Hematopoietic multipotent progenitor cell treated with erythropoietin and hydrocortisone succinate and interleukin-3 and kit ligand, for 4 days (in vitro differentiated cells): ENCODE data around the gene GAB2.

Source experiments
- DNase-seq: peaks from one replicate; pipeline ENCODE4 v3.0.0-alpha.2; 2015

The GAB2 gene

DNA sequence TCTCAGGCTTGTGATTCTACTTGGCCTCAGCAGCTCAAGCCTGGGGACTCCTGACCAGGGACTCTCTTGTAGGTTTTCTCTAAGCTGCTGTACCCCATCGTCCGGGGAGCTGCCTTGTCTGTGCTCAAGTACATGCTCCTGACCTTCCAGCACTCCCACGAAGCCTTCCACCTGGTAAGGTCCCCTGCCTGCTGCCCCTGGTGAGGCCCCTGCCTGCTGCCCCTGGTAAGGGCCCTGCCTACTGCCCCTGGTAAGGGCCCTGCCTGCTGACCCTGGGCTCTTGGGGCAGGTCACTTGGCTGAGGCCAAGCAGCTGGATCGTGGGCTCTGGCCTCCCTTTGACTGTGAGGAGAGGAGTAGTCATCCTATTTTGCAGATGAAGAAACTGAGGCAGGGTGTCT lies 217.6 kb downstream of the GAB2 start:
- no peak for DNase-seq

DNA sequence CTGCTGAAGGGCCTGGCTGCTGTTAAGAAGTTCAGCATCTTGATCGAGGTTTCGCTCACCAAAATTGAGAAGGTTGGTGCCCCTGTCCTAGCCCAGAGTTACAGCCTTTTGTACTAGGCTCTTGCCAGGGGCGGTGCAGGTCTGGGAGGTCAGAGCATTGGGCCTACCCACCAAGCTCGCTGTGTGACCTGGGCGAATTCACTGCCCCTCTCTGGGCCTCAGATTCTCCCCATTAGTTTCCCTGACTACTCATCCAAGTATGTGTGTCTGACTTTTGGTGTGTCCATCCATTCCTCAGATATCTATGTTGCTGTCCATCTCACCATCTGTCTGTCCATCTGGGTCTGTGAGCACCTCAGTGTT lies 218.0 kb downstream of the GAB2 start:
- no peak for DNase-seq

DNA sequence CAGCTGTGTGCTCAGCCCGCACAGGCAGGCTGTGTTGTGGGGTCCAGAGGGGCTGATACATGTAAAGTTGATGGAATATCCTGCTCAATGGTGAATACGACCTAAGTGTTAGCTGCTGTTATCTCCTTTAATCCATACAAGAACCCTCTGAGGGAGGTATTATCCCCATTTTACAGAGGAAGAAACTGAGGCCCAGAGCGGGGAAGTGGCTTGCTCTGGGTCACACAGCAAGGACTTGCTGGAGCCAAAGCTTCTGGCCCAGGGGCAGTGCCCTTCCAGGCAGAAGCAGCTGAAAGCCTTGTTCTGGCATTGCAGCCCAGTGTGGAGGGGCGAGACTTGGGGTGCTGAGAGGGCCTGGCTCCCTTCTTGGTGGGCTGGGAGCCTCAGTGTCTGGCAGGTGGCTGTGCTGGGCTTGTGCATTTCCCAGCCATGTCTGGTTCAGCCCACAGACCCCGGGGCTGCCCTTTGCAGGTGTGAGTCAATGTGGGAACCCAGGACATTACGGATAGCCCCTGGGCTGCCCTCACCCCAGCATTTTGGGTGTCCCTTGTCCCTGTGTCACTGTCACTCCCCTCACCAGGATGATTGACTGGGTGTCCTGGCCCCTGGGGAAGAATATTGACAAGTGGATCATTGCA lies 218.5 kb downstream of the GAB2 start:
- no peak for DNase-seq

DNA sequence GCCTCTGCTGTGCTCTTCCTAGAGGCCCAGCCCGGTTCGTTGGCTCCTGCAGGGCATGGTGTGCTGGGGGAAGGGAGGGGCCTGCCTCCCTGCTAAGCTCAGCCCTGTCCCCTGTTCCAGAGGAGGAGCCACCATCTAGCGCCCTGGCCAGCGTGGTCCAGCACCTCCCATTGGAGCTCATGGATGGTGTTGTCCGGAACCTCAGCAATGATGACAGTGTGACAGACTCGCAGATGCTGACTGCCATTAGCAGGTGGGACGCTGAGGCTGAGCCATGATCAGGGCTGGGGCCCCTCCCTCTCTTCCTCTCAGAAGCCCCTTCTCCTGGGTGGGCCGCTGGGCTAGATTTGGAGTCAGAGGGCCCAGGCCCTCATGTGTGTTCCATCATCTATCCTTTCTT lies 219.8 kb downstream of the GAB2 start:
- no peak for DNase-seq

DNA sequence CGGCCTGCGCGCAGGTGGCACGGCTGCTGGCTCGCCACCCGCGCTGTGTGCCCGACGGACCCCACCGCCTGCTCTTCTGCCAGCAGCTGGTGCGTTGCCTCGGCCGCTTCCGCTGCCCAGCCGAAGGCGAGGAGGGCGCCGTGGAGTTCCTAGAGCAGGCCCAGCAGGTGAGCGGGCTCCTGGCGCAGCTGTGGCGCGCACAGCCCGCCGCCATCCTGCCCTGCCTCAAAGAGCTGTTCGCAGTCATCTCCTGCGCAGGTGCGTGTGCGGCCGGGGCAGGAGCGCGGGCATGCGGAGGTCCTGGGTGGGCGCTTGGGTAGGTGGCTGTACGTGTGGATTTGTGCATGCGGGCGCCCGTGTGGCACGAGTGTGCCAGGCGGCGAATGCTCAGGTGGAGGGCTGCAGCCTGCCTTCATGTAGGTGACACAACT lies 220.9 kb downstream of the GAB2 start:
- DNase-seq, result no peak

DNA sequence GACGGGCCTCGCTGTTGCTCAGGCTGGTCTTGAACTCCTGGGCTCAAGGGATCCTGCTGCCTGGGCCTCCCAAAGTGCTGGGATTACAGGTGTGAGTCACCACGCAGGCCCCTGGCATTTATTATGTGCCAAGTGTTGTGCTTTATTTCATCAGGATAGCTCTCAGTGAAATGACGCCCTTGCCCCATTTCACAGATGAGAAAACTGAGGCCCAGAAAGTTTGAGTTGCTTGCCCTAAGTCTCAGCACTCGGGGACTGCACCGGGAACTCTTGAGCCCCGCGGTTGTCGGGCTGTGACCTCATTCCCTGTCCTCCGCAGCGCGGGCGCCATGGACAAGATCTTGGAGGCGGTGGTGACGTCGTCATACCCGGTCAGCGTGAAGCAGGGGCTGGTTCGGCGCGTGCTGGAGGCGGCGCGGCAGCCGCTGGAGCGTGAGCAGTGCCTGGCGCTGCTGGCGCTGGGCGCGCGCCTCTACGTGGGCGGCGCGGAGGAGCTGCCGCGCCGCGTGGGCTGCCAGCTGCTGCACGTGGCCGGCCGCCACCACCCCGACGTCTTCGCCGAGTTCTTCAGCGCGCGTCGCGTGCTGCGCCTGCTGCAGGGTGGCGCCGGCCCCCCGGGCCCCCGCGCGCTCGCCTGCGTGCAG lies 221.6 kb downstream of the GAB2 start:
- DNase-seq, result no peak

DNA sequence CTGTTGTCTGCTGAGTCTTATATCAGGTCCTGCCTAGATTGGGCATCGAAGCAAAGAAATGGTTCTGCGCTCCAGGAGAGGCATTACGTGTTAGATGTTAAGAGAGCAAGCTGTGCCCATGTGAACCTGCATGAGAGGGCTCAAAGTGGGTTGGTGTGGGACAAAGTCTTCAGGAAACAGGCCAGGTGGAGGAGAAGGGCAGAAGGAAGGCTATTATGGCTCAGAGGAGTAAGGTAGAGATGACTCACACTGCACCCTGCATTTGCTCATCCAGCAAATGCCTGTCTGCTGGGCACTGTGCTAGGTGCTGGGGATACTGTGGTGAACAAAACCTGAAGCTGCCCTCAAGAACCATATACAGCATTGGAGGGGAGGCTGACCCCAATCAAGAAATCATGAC lies 223.1 kb downstream of the GAB2 start:
- DNase-seq, result no peak

DNA sequence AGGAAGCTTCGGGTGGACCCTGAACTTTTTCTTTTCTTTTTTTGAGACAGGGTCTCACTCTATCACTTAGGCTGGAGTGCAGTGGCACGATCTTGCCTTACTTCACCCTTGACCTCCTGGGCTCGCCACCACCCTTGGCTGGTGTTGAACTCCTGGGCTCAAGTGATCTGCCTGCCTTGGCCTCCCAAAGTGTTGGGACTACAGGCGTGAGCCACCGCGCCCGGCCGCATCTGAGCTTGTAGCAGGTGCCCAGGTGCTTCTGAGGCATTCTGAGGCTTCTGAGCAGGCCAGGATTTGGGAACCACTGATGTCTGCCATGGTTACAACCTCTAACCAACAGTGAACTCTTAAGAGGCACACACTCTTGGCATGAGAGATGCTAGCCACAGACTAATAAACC lies 223.8 kb downstream of the GAB2 start:
- DNase-seq, result no peak

DNA sequence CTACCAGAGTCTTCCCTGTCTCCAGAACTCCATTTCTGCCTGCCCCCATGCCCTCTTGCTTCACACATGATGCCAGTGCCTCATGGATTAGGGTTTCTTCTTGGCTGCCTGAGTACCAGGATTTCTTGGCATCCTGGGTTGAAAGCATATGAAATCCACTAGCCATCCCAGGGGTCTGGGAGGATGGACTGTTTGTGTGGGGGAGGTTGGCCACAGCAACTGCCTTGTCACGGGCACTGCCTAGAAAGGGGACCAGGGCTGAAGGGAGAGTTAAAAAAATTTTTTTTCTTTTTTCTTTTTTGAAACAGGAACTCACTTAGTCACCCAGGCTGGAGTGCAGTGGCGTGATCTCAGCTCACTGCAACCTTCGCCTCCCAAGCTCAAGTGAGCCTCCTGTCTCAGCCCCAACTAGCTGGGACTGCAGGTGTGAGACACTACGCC lies 224.7 kb downstream of the GAB2 start:
- no peak for DNase-seq

DNA sequence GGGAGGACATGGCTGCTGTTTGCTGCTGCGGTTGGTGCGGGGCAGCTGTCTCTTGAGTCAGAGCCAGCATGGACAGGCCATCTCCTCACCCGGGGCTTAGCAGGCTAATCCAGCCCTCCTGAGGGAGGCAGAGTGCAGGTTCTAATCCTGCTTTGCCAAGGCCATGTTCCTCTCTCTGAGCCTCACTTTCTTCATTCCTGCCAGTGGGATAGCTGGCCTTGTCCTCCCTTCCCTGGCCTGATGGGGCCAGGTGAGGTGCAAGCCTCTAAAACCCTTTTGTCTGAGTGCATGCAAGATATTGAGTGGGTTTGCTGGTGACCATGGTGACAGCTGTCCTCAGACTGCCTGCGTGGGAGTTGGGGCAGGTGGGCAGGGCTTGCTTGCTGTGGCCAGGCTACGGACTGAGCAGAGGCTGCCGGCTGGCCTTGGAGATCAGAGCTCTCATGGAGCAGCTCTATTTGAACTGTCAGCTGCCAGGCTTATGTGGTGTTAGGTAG lies 225.3 kb downstream of the GAB2 start:
- no peak for DNase-seq

DNA sequence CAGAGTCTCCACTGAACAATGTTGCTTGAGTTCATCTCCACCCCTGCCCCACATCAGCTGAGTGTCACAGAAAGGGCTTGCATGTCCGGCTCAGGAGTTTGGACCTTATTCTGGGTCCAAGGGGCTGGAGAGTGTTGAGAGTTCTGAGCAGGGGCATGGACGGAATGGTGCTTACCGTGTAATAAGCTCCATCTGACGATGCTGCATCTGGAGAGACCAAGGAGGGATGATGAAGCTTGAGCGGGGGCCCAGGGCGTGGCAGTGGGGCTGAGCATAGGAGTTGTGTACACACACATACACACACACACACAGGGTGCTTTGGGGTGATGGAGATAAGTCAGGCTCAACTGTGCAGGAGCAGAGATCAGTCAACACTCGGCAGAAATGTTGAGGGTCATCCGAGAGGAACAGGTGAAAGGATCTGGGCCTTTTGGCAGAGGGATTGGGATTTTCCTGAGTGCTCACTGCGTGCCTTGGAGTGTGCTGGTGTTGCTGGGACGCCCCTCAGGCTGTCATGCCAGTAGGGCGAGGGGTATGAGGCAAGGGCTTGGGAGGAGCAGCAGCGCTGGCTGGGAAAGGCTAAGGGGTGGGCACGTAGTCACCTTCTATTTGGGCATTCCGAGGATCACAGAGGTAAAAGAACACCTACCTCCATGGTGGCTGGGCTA lies 226.6 kb downstream of the GAB2 start:
- DNase-seq, result no peak

DNA sequence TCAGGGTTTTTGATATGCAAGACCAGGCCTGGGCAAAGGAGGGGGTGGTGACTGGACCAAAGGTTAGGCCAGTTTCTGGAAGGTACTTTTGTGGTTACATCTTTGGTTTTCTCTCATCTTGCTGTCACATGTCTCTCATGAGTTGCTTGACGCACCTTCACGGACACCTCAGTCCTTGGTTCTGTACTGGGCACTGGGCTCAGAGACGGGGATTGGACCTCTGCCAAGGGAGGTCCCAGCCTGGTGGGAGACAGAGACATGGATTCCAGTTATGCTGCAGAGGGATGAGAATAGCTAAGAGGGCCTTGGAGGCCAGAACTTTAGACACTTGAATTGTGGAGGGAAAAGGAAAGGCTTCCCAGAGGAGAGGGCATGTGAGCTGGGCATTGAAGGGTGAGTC lies 227.2 kb downstream of the GAB2 start:
- DNase-seq, result no peak

DNA sequence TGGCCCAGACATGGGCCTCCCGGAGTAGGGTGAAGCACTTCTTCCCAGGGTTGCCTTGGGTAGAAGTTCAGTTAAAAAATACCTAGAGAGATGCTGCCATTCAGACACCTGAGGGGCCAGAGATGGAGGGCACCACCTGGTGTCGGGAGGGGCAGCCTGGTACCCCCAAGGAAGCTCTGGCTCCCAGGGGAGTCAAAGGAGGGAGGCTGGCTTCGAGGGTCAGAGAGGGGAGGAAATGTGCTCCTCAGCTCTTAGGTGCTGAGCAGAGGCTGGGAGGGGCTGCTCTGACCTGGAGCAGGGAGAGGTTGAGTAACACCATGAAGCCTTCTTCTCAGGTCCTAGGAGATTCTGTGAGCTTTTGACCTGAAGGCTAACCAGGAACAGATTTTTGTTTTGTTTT lies 227.8 kb downstream of the GAB2 start:
- no peak for DNase-seq

DNA sequence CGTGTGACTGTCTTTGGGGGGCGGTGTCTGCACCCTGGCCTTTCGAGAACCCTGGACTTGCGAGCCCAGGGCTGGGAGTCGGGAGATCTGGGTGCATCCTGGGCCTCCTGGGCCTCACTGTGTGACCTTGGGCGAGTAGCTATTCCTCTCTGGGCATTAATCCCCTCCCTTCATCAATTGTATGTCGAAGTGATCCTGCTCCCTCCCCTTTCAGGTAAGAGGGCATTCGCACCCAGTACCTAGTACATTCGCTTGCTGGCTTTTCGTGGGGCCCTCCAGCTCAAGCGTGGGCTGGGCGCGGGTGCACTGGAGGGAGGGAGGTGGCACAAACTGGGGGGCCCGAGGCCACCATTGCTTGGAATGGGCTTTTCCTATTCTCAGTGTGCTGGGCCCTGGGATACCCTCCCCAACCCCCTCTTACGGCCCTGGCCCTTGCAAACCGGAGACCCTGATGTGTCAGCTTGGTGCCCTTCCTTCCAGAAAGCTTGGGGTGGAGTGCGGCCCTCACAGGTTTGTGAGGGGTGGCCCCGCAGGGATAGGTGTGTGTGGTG lies 228.4 kb downstream of the GAB2 start:
- no peak for DNase-seq

DNA sequence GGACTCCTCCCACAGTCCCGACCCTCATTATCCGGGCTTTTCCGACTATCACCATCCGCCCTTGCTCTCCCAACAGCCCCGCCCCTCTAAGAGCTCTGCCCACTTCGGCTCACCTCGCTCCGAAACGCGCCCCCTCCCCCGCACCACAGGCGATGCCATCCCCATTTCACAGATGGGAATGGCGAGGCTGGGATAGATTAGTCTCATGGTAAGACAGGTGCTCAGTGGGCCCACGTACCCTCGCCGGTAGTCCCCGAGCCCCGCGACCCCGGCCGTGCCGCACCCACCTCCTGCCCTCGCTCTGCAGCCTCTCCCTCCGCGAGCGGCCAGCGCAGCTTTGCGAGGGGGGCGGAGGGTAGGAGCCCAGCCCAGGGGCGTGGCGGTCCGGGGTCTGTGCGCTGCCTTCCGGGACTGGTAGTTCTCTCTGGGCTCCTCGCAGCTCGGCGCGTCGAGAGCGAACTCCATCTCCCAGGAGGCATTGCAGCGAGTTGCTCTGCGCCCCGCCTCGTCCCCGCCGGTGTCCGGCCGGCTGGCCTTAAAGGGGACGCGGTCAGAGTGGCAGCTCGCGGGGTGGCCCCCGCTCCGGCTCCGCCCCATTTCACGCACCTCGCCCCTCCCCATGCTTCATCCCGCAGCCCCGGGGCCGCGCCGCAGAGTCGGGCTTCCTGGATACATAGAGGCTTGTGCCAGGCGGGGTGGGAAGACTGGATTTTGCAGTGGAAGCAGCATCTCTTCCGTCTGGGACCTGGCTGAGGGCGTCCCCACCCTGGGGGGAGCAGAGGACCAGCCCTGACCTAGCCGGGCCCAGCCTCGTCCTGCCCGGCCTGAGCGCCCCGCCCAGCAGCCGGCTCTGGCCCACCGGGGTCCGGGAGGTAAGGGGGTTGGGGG lies 229.1 kb downstream of the GAB2 start, which contains the start of the genes KCTD21 and USP35:
TSS of gene KCTD21 (minus strand) at position 341 of the 888 bp plus-strand sequence. CDS start 14,072 bp downstream, outside the sequence.
TSS of gene USP35 (plus strand) at position 634 of the 888 bp plus-strand sequence. CDS start 7,327 bp downstream, outside the sequence.
- peak; percentile 99 for DNase-seq

DNA sequence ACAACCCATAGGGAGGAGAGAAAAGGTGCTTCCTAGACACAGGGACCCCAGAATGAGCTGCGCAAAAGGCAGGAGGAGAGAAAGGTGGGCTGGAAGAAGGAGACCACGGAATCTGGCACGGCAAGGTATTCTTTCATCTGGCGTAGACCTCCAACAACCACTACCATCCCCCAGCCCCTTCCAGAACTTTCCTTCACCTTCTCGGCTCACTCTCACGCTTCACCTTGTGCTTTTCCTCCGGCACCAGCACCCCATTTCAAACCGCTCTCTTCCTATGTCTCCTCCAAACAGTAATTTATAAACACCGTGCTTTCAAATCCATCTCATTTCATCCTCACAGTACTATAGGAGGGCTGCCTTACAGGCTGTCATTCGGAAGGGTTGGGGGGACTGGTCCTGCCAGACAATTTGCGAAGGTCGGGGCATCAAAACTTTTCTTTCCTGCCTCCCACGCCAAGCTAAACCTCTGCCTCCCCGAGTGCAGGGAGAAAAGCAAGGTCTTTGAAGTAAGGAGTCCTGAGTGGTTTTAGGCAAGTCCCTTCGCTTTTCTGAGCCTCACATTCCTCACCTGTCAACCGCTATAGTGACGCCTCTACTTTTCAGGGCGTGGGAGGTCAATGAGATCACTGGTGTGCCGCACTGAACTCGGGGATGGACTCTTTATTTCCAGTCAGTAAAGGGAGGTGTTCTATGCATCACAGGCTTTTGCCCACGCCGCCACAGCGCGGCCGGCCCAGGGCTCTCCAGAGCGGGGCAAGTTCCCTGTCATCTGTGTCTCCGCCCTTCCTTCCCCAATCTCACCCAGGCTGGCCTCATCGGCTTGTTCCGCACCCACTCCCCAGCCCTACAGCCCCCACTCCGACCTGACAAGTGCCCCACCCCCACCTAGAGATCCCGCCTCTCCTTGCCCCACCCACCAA lies 230.0 kb downstream of the GAB2 start:
- DNase-seq, result no peak

DNA sequence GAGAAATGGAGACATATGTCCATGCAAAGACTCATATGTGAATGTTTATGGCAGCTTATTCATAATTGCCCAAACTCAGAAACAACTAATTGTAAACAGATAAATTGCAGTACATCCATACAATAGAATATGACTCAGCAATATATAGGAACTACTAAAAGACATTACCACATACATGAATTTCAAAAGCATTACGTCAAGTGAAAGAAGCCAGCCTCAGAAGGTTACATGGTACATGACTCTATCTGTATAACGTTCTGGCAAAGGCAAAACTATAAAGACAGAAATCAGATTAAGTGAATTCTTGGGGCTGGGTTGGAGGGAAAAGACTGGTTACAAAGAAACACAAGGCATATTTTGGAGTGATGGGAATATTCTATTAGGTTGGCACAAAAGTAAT lies 236.4 kb downstream of the GAB2 start:
- peak; percentile 50 for DNase-seq

DNA sequence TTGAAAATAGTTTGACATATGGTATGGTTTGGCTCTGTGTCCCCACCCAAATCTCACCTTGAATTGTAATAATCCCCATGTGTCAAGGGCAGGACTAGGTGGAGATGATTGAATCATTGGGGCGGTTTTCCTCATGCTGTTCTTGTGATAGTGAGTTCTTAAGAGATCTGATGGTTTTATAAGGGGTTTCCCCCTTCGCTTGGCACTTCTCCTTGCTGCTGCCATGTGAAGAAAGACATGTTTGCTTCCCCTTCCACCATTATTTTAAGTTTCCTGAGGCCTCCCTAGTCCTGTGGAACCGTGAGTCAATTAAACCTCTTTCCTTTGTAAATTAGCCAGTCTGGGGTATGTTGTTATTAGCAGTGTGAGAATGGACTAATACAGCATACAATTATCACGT lies 236.9 kb downstream of the GAB2 start:
- no peak for DNase-seq

DNA sequence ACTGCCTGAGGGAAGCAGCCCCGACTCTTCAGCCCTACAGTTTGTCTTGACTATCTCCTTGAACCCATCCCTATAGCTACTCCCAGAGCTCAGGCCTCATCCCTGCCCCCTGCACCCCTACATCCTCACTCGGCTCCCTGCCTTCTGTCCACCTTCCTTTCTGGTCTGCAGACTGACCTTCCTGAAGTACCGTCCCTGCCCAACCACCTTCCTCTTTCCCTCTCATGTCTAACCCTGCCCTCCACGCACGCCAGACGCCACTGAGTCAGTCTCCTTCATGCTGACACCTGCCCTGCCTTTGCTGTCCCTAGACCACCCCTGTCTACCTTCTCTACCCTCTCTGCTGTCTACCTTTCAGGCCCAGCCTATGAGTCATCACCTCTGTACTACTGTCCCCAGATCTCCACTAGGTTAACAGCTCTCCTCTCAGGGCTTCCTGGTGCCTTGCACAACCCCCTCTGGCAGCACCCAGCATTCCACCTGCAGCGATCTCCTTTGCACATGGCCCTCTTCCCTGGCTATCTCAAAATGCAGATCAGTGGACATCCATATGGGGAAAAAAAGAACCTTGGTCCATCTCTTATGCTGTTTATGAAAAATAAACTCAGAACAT lies 238.1 kb downstream of the GAB2 start:
- no peak for DNase-seq

DNA sequence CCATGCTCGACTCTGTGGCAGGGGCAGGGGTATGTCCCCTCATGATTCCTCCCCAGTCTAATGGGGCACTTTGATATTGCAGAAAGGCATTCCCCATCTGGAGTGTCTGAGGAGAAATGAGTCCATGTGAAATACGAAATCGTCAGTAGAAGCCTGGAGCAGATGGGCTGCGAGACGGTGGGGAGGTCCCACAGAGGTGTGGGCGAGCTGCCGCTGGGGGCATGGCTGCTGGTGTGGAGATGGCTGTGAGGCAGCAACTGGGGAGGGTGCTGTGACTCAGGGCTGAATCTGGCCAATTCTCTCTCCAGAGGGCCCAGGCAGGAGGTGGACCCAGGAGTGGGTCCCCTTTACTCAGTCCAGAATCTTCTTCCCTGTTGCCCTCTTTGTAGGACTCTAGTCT lies 240.4 kb downstream of the GAB2 start:
- DNase-seq, result no peak

DNA sequence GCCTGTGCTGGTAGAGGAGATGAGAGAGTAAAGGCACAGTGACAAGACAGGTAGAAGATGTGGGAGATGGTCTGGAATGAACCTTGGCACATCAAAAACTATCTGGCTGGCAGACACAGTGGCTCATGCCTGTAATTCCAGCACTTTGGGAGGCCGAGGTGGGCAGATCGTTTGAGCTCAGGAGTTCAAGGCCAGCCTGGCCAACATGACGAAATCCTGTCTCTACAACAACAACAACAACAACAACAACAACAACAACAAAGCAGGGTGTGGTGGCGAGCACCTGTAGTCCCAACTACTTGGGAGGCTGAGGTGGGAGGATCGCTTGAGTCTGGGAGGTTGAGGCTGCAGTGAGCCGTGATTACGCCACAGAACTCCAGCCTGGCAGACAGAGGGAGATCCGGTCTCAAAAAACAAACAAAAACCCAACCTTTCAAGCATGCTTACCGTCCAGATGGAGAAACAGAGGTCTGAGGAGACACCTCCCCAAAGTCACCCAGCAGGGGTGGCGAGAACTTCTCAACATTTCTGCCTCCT lies 240.9 kb downstream of the GAB2 start:
- no peak for DNase-seq
